Cerebellar cortex (tissue), 1 donor: ENCODE results near the gene MOB3A.

Experiments used
- DNase-seq: peaks from one replicate; pipeline ENCODE4 v3.0.0-alpha.2; 2015; ENCODE audit warnings: low spot score

Gene MOB3A

GRCh38 chr19:2123682-2124387 lies 27.7 kb upstream of the MOB3A start:
- DNase-seq: no peak

GRCh38 chr19:2122982-2123381 lies 26.9 kb upstream of the MOB3A start:
- DNase-seq: no peak

GRCh38 chr19:2122251-2122650 lies 26.1 kb upstream of the MOB3A start:
- no peak for DNase-seq

GRCh38 chr19:2121416-2122051 lies 25.4 kb upstream of the MOB3A start:
- no peak for DNase-seq

GRCh38 chr19:2120821-2121220 lies 24.7 kb upstream of the MOB3A start:
- DNase-seq: no peak

- DNase-seq: no peak
Measured at GRCh38 chr19:2119921-2120785, 24.0 kb upstream of the MOB3A start.

GRCh38 chr19:2118438-2118837 lies 22.3 kb upstream of the MOB3A start:
- DNase-seq: no peak

GRCh38 chr19:2117215-2117960 lies 21.3 kb upstream of the MOB3A start:
- DNase-seq: no peak

- no peak for DNase-seq
Measured at GRCh38 chr19:2116507-2116906, 20.4 kb upstream of the MOB3A start.

GRCh38 chr19:2115911-2116426 lies 19.8 kb upstream of the MOB3A start:
- DNase-seq: no peak

- no peak for DNase-seq
Measured at GRCh38 chr19:2115324-2115723, 19.2 kb upstream of the MOB3A start.

- no peak for DNase-seq
Measured at GRCh38 chr19:2114821-2115220, 18.7 kb upstream of the MOB3A start.

- no peak for DNase-seq
Measured at GRCh38 chr19:2114218-2114617, 18.1 kb upstream of the MOB3A start.

- peak; percentile 78 for DNase-seq
Measured at GRCh38 chr19:2113439-2114211, 17.5 kb upstream of the MOB3A start.

GRCh38 chr19:2112516-2113320 lies 16.6 kb upstream of the MOB3A start:
- no peak for DNase-seq

- DNase-seq: no peak
Measured at GRCh38 chr19:2111886-2112285, 15.8 kb upstream of the MOB3A start.

GRCh38 chr19:2111425-2111824 lies 15.3 kb upstream of the MOB3A start:
- DNase-seq: no peak

GRCh38 chr19:2110822-2111221 lies 14.7 kb upstream of the MOB3A start:
- peak; percentile 91 for DNase-seq

GRCh38 chr19:2109046-2109864 lies 13.1 kb upstream of the MOB3A start:
- no peak for DNase-seq
